HG03558 (cell line): ENCODE results near the gene JPT2.

Experiments
- ATAC-seq: cut with Tn5 transposase; IDR thresholded peaks from one replicate; pipeline ENCODE4 v1.9.1; 2021; ENCODE audit warnings: moderate number of reproducible peaks; ENCODE audit not compliant: unreplicated experiment; ENCODE audit errors: extremely low read depth

The JPT2 gene

DNA sequence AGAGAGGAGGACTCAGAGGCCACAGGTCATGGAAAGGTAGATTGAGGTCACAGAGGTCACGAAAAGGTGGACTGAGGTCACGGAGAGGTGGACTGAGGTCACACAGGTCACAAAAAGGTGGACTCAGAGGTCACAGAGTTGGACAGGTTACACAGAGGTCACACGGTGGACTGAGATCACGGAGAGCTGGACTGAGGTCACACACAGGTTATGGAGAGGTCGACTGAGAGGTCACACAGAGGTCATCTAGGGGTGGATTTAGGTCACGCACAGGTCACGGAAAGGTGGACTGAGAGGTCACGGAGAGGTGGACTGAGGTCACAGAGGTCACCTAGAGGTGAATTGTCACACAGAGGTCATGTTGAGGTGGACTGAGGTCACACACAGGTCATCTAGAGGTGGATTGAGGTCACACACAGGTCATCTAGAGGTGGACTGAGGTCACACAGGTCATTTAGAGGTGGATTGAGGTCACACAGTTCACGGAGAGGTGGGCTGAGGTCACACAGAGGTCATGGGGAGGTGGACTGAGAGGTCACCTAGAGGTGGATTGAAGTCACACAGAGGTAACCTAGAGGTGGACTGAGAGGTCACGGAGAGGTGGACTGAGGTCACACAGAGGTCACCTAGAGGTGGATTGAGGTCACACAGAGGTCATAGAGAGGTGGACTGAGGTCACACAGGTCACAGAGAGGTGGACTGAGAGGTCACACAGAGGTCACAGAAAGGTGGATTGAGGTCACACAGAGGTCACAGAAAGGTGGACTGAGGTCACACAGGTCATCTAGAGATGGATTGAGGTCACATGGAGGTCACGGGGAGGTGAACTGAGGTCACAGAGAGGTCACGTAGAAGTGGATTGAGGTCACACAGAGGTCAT lies 26.7 kb upstream of the JPT2 start:
- ATAC-seq, result no peak

DNA sequence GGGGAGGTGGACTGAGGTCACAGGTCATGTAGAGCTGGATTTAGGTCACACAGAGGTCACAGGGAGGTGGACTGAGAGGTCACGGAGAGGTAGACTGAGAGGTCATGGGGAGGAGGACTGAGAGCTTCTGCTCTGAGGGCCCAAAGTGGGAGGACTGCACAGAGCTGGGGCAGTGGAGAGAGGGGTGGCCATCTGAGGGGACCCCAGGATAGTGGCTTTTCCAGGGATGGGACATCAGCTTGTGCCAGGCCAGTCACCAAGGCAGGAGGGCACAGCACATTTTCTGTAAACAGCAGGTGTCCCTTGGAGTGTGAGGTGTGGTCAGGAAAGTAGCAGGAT lies 26.1 kb upstream of the JPT2 start:
- no peak for ATAC-seq

DNA sequence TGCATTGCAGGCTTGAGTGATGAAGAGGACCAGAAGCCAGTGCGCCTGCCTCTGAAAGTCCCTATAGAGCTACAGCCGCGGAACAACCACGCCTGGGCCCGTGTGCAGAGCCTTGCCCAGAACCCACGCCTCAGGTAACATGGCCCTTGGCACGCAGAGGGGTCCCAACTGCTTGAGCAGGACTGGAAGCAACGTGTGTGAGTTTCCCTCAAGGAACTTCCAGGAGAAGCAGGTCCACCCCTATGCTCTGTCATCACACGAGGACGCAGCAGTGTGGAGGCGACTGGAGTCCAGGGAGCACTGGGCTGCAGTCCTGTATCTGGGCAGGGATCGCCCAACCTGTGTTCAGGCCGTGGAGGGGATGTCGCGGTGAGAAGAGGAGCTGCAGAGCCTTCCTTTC lies 25.1 kb upstream of the JPT2 start:
- ATAC-seq, result no peak

DNA sequence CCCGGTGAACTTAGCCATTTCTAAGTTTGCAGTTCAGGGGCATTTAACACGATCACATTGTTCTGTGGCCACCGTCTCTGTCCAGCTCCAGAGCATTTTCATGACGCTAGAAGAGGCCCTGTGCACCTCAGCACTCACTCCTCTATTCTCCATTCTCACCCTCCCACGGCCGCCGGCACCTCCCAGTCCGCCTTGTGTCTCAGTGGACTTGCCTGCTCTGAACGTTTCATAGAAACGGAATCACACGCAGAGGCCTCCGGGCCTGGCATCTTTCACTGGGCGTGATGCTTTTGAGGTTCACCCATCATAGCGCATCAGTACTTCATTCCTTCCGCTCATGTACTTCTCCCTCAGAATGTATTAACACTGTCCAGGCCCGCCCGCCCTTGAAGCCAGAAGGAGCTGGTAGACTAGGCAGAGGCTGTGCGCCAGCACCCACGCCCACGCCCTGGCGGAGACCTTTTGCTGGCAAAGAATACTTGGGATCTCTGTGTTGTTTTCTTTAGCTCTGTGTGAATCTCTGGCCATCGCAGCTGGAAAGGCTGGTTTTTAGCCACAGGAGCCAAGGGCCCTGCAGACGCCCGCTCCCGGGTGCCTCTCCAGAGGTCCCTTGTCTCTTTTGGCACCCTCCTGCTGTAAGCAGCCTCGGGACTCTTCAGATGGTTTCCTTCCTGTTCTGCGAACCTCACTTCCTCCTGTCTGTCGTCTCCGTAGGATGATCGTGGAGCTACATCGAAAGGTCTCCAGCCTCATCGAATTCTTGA lies 23.4 kb upstream of the JPT2 start:
- no peak for ATAC-seq

GRCh38 chr16:1655269-1655807 lies 22.7 kb upstream of the JPT2 start:
- ATAC-seq, result no peak

- ATAC-seq, result no peak
Measured at GRCh38 chr16:1655909-1656807, 21.9 kb upstream of the JPT2 start.

DNA sequence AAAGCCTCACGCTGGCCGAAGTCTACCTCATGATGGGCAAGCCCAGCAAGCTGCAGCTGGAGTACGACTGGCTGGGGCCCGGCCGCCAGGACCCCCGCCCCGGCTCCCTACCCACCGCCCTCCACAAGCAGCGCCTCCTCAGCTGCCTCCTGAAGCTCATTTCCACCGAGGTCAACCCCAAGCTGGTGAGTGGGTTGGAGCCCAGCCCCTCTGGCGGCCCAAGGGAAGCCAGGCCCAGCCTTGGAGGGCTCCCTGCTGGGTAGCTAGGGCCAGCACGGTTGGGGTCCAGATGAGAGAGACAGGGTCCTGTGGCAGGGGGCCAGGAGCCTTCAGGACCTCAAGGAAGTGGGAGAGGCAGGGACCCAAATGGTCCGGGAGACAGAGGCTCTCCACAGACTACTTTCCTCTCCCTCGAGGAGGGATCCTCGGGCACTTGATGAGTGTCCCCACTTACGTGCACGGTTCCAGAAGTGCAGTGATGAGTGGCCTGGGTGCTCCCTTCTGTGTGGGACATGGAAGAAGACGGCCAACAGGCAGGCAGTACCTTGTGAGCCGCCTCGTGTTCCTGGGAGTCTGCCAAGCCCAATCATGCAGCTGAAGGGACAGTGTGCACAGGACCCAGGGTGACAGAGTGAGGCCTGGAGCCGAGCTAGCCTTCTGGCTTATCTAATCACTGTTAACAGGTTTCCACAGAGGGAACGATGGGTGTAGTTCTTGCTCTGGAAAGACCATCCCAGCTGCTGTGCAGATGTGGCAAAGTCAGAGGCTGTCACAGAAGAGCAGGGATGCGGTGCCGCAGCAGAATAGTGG lies 21.1 kb upstream of the JPT2 start:
- no peak for ATAC-seq

GRCh38 chr16:1657841-1658240 lies 20.2 kb upstream of the JPT2 start:
- no peak for ATAC-seq

- ATAC-seq, result no peak
Measured at GRCh38 chr16:1659031-1659430, 19.0 kb upstream of the JPT2 start.

DNA sequence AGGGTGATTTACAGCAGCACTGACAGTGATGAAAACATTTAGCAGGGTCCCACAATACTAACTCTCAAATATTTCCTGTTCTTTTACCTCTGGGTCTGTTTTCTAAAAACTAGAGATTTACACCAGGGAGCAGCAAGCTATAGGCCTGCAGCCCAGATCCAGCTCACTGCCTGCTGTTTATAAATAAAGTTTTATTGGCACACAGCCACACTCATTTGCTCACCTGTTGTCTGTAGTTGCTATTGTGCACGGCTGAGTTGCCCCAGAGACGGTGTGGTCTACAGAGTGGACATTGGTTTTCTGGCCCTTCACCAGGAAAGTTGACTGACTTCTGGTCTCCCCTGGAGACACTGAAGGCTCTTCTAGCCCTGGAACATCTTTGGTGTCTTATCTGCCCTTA lies 16.3 kb upstream of the JPT2 start:
- ATAC-seq, result no peak

- no peak for ATAC-seq
Measured at GRCh38 chr16:1662543-1662942, 15.5 kb upstream of the JPT2 start.

DNA sequence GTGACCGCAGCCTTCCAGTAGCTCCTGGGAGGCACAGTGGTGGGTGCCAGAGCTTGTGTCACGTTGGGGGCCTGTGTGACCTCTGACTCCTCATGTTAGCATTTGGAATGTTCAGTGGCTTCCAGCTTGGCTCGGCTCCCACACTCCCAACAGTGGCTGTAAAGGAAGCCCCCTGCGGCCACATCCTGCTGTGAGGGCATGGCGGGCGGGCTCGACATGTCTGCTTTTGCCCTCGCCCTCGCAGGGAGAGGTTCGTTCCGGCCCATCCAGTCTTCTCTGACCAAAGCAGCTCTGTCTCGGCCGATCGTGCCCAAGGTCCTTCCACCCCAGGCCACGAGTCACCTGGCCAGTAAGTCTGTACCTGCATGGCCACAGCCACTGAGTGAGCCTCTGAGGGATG lies 12.2 kb upstream of the JPT2 start:
- no peak for ATAC-seq

DNA sequence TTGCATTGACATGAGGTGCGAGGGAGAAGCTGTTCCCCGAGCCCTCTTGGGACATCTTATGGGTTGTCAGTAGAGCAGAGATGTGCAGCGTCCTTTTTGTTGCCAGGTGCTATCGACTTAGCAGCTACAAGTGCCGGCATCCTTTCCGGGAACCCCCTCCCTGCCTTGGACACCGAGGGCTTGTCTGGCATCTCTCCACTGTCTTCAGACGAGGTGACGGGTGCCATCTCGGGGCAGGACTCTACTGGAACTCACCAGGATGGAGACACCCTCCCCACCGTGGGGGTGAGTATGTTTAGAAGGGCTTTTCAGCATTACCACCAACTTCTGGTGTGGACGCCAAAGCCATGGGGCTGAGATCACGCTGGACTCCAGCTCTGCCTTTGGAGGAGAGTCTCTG lies 11.8 kb upstream of the JPT2 start:
- no peak for ATAC-seq

GRCh38 chr16:1667271-1667670 lies 10.8 kb upstream of the JPT2 start:
- ATAC-seq, result no peak

GRCh38 chr16:1667916-1668315 lies 10.2 kb upstream of the JPT2 start:
- ATAC-seq, result no peak

GRCh38 chr16:1668612-1669319 lies 9.3 kb upstream of the JPT2 start:
- no peak for ATAC-seq

GRCh38 chr16:1669698-1670097 lies 8.4 kb upstream of the JPT2 start:
- no peak for ATAC-seq

- ATAC-seq, result no peak
Measured at GRCh38 chr16:1670371-1670770, 7.7 kb upstream of the JPT2 start.

DNA sequence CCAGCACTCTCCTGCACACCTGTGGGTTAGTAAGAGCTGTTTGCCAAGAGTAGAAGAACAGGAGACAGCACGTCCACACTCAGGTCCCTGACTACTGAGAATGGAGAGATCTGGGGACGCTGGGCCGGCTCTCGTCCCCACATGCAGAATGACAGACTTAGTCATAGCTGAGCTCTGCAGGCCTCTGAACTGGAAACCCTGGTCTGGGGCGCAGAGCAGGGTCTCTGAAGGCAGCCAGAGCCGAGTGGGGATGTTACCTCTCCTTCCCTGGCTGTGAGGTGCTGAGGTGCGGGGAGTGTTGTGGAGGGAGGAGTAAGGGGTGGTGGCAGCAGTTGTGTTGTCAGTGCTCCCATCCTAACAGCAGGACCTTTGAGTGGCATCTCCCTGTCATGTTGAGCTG lies 7.2 kb upstream of the JPT2 start:
- no peak for ATAC-seq
